HEK293 (cell line): ENCODE measurements around the gene UMAD1.

Source experiments
- CTCF ChIA-PET: fragments of 350-600 bp; formaldehyde crosslinking; extraction: SDS; loops from one replicate; lab custom pipeline; 2021; ENCODE audit warnings: antibody characterized with exemption; lab: Yijun Ruan, JAX
- POLR2A ChIA-PET: fragments of 300-600 bp; formaldehyde crosslinking; extraction: SDS; loops from one replicate; lab custom pipeline; 2020; ENCODE audit warnings: antibody characterized with exemption, inconsistent platforms; lab: Yijun Ruan, JAX
- H3K27ac ChIP-seq: fragments of 200-500 bp; sonication (Bioruptor generic); 2 replicates; pipeline ENCODE4 v1.5.1; 2014; ENCODE audit warnings: low read depth, low read length, control low read depth, inconsistent platforms; ENCODE audit errors: extremely low read depth
- H3K36me3 ChIP-seq, 2 experiments: fragments of 200-500 bp in 1 of 2; sonication (Bioruptor generic) in 1 of 2; 1 replicate in 1 of 2; 2 replicates in 1 of 2; pipeline ENCODE4 v1.5.1; 2014 to 2017; ENCODE audit warnings: inconsistent platforms in 2 of 2, low read length in 2 of 2; ENCODE audit not compliant: control insufficient read depth in 2 of 2, insufficient read depth in 1 of 2
- H3K4me1 ChIP-seq: fragments of 200-500 bp; sonication (Bioruptor generic); 2 replicates; pipeline ENCODE4 v1.5.1; 2014; ENCODE audit warnings: mild to moderate bottlenecking, low read length, inconsistent platforms; ENCODE audit not compliant: control insufficient read depth, insufficient read depth
- H3K4me3 ChIP-seq: 2 replicates; pipeline ENCODE4 v1.5.1; 2011; ENCODE audit warnings: low read depth, mild to moderate bottlenecking, control low read depth, low read length, moderate library complexity
- H3K9me3 ChIP-seq: fragments of 200-500 bp; sonication (Bioruptor generic); 2 replicates; pipeline ENCODE4 v1.5.1; 2014; ENCODE audit warnings: low read depth, low read length, inconsistent platforms; ENCODE audit not compliant: control insufficient read depth, insufficient read depth
- PRDM2 ChIP-seq: fragments of 450-650 bp; formaldehyde crosslinking; IDR thresholded peaks from 2 replicates; pipeline ENCODE4 v1.5.1; 2016; ENCODE audit warnings: missing biosample characterization, missing genetic modification characterization, borderline replicate concordance
- PRDM6 ChIP-seq: fragments of 450-650 bp; formaldehyde crosslinking; IDR thresholded peaks from 2 replicates; pipeline ENCODE4 v1.5.1; 2017; ENCODE audit warnings: missing biosample characterization, missing genetic modification characterization
- SP2 ChIP-seq: fragments of 450-650 bp; formaldehyde crosslinking; IDR thresholded peaks from 2 replicates; pipeline ENCODE4 v1.5.1; 2016; ENCODE audit warnings: missing biosample characterization, missing genetic modification characterization
- ZNF274 ChIP-seq, 2 experiments: fragments of 200-500 bp in 1 of 2; fragments of 450-650 bp in 1 of 2; sonication (Bioruptor generic) in 1 of 2; formaldehyde crosslinking in 1 of 2; IDR thresholded peaks; 2 replicates each; pipeline versions ENCODE4 v1.5.1 to v1.6.1; 2014 to 2016; ENCODE audit warnings: borderline replicate concordance in 1 of 2, inconsistent platforms in 1 of 2, low read length in 1 of 2, missing biosample characterization in 1 of 2, missing genetic modification characterization in 1 of 2
- ZNF335 ChIP-seq: fragments of 450-650 bp; formaldehyde crosslinking; conservative IDR thresholded peaks from 2 replicates; pipeline ENCODE4 v1.5.1; 2016; ENCODE audit warnings: missing biosample characterization, missing genetic modification characterization
- ZNF560 ChIP-seq: fragments of 450-650 bp; formaldehyde crosslinking; IDR thresholded peaks from 2 replicates; pipeline ENCODE4 v1.5.1; 2017; ENCODE audit warnings: missing biosample characterization, missing genetic modification characterization, borderline replicate concordance
- ZNF654 ChIP-seq: fragments of 450-650 bp; formaldehyde crosslinking; IDR thresholded peaks from 2 replicates; pipeline ENCODE4 v1.5.1; 2016; ENCODE audit warnings: low read depth, missing biosample characterization, missing genetic modification characterization
- ZNF660 ChIP-seq: fragments of 450-650 bp; IDR thresholded peaks from 2 replicates; pipeline ENCODE4 v1.5.1; 2018; ENCODE audit warnings: missing biosample characterization, mild to moderate bottlenecking, missing genetic modification characterization
- ZXDB ChIP-seq: fragments of 450-650 bp; formaldehyde crosslinking; IDR thresholded peaks from 2 replicates; pipeline ENCODE4 v1.5.1; 2016; ENCODE audit warnings: missing biosample characterization, missing genetic modification characterization
- TF ChIP-seq, protein P1 (sequence below): fragments of 450-650 bp; formaldehyde crosslinking; IDR thresholded peaks from 2 replicates; pipeline ENCODE4 v1.5.1; 2016; ENCODE audit warnings: missing biosample characterization, missing genetic modification characterization

UMAD1 gene

GRCh38 chr7:7681191-7681935 lies 40.8 kb downstream of the UMAD1 start:
- Histone ChIP-seq H3K36me3 (no peaks in the 10 kb centered on the region), H3K9me3 (no peaks in the 10 kb centered on the region), H3K27ac (no peak overlapping the region), H3K4me1 (peaks cover 6% of the 10 kb centered on the region; the same call in 1 of the 2 replicates), H3K4me3 (no peak overlapping the region)
- ChIA-PET CTCF (interaction anchor here (0.6 to 2.7 kb wide), 49 partner anchors 9 to 615 kb away, joined by 3 to 19 read pairs (median 5); partner anchors contain the start of gene RPA3), POLR2A (no interaction called here)
- TF ChIP-seq ZNF560 (tag by site-specific recombination): no peak
- peak; percentile 76 for TF ChIP-seq PRDM6 (tag by site-specific recombination)
- peak; percentile 98 for TF ChIP-seq ZNF660 (tag by site-specific recombination)
- 0 out of 2 replicates have a peak, but pooled peaks have one; percentile 3 for TF ChIP-seq ZNF335 (tag by site-specific recombination)
- TF ChIP-seq ZXDB (tag by site-specific recombination): 0 out of 2 replicates have a peak, but pooled peaks have one; percentile 13
- TF ChIP-seq ZNF274 (IDR thresholded peaks at IDR 0.05; ENCODE audit: low read length): no peak
- TF ChIP-seq ZNF274 (tag by site-specific recombination; IDR thresholded peaks at IDR 0.05; ENCODE audit: borderline replicate concordance): no peak
- TF ChIP-seq ZNF654: peak; percentile 70
- TF ChIP-seq, protein P1, sequence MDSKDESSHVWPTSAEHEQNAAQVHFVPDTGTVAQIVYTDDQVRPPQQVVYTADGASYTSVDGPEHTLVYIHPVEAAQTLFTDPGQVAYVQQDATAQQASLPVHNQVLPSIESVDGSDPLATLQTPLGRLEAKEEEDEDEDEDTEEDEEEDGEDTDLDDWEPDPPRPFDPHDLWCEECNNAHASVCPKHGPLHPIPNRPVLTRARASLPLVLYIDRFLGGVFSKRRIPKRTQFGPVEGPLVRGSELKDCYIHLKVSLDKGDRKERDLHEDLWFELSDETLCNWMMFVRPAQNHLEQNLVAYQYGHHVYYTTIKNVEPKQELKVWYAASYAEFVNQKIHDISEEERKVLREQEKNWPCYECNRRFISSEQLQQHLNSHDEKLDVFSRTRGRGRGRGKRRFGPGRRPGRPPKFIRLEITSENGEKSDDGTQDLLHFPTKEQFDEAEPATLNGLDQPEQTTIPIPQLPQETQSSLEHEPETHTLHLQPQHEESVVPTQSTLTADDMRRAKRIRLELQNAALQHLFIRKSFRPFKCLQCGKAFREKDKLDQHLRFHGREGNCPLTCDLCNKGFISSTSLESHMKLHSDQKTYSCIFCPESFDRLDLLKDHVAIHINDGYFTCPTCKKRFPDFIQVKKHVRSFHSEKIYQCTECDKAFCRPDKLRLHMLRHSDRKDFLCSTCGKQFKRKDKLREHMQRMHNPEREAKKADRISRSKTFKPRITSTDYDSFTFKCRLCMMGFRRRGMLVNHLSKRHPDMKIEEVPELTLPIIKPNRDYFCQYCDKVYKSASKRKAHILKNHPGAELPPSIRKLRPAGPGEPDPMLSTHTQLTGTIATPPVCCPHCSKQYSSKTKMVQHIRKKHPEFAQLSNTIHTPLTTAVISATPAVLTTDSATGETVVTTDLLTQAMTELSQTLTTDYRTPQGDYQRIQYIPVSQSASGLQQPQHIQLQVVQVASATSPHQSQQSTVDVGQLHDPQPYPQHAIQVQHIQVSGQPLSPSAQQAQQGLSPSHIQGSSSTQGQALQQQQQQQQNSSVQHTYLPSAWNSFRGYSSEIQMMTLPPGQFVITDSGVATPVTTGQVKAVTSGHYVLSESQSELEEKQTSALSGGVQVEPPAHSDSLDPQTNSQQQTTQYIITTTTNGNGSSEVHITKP (tag by site-specific recombination): no peak

- ChIA-PET POLR2A (no interaction called here), CTCF (interaction anchor here (0.7 to 2.7 kb wide), 32 partner anchors 8 to 614 kb away, joined by 3 to 19 read pairs (median 5); partner anchors contain the start of gene RPA3)
- Histone ChIP-seq H3K4me1 (peaks cover 6% of the 10 kb centered on the region; the same call in 1 of the 2 replicates), H3K36me3 (no peaks in the 10 kb centered on the region), H3K9me3 (no peaks in the 10 kb centered on the region), H3K27ac (no peak overlapping the region), H3K4me3 (no peak overlapping the region)
- TF ChIP-seq ZXDB (tag by site-specific recombination) (0 out of 2 replicates have a peak, but pooled peaks have one; percentile 6), SP2 (tag by site-specific recombination) (no peak), PRDM2 (tag by site-specific recombination) (no peak)
Observed at GRCh38 chr7:7681936-7682329, 41.4 kb downstream of the UMAD1 start.
